ENCODE data around the gene FBXW7. TPM values are rescaled to one million over a fixed set of nuclear protein-coding genes. Genes with fewer than 3 reads are reported as not detected.

The FBXW7 gene
- total RNA-seq, 1 donor from 2014 or later, result 23.3 TPM

GRCh38 chr4:152539556-152540292 lies 3.8 kb upstream of the FBXW7 start:
- no peak for TF ChIP-seq CTCF (IDR thresholded peaks at IDR 0.05)
- Mint-ChIP-seq H3K4me1 (ENCODE audit: low read depth) (peaks cover 19% of the 10 kb centered on the region), H3K27ac (ENCODE audit: unreplicated experiment) (no peak overlapping the region), H3K36me3 (ENCODE audit: low read depth) (no peaks in the 10 kb centered on the region), H3K4me3 (ENCODE audit: unreplicated experiment) (no peak overlapping the region), H3K27me3 (ENCODE audit: low read depth) (no peaks in the 10 kb centered on the region), H3K9me3 (ENCODE audit: low read depth) (no peaks in the 10 kb centered on the region)
- DNase-seq (ENCODE audit: low spot score), result no peak

GRCh38 chr4:152537881-152538280 lies 2.0 kb upstream of the FBXW7 start:
- Mint-ChIP-seq H3K9me3 (ENCODE audit: low read depth) (no peaks in the 10 kb centered on the region), H3K4me3 (ENCODE audit: unreplicated experiment) (no peak overlapping the region), H3K27ac (ENCODE audit: unreplicated experiment) (no peak overlapping the region), H3K36me3 (ENCODE audit: low read depth) (no peaks in the 10 kb centered on the region), H3K4me1 (ENCODE audit: low read depth) (peaks cover 36% of the 10 kb centered on the region), H3K27me3 (ENCODE audit: low read depth) (no peaks in the 10 kb centered on the region)
- no peak for TF ChIP-seq CTCF (IDR thresholded peaks at IDR 0.05)
- no peak for DNase-seq (ENCODE audit: low spot score)

- DNase-seq (ENCODE audit: low spot score), result no peak
- no peak for TF ChIP-seq CTCF (IDR thresholded peaks at IDR 0.05)
Observed at GRCh38 chr4:152536545-152537182, 772 bp upstream of the FBXW7 start.

GRCh38 chr4:152535360-152535902 lies 461 bp downstream of the FBXW7 start:
- Mint-ChIP-seq H3K36me3 (ENCODE audit: low read depth) (no peaks in the 10 kb centered on the region), H3K27me3 (ENCODE audit: low read depth) (no peaks in the 10 kb centered on the region)

More at GRCh38 chr4:152536545-152537182, 772 bp upstream of the FBXW7 start:
- peak overlapping the region; percentile 86 for H3K4me3 Mint-ChIP-seq (ENCODE audit: unreplicated experiment)
- H3K36me3 Mint-ChIP-seq (ENCODE audit: low read depth), result no peaks in the 10 kb centered on the region
- H3K27me3 Mint-ChIP-seq (ENCODE audit: low read depth), result no peaks in the 10 kb centered on the region
- H3K9me3 Mint-ChIP-seq (ENCODE audit: low read depth), result no peaks in the 10 kb centered on the region
- H3K27ac Mint-ChIP-seq (ENCODE audit: unreplicated experiment), result peak overlapping the region; percentile 94
- peaks cover 45% of the 10 kb centered on the region for H3K4me1 Mint-ChIP-seq (ENCODE audit: low read depth)

More at GRCh38 chr4:152535360-152535902, 461 bp downstream of the FBXW7 start:
- Mint-ChIP-seq H3K4me3 (ENCODE audit: unreplicated experiment) (peak overlapping the region; percentile 86), H3K4me1 (ENCODE audit: low read depth) (peaks cover 45% of the 10 kb centered on the region), H3K9me3 (ENCODE audit: low read depth) (no peaks in the 10 kb centered on the region), H3K27ac (ENCODE audit: unreplicated experiment) (peak overlapping the region; percentile 94)
- TF ChIP-seq CTCF (IDR thresholded peaks at IDR 0.05), result no peak
- DNase-seq (ENCODE audit: low spot score), result no peak

Measured in chondrocyte (in vitro differentiated cells).